DMS79 treated with DMSO at 0.1 percent for 48 hours (cell line): Measurements from ENCODE around the gene GAGE12E.
"Not testable (repeated sequence)": the region's sequence is repeated elsewhere in the genome, so short reads cannot be mapped to it uniquely, and the experiment has no call there.

Experiments used
- DNase-seq: peaks from one replicate; lab custom pipeline; 2025; lab: John Stamatoyannopoulos, UW

The GAGE12E gene, protein sequence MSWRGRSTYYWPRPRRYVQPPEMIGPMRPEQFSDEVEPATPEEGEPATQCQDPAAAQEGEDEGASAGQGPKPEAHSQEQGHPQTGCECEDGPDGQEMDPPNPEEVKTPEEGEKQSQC

DNA sequence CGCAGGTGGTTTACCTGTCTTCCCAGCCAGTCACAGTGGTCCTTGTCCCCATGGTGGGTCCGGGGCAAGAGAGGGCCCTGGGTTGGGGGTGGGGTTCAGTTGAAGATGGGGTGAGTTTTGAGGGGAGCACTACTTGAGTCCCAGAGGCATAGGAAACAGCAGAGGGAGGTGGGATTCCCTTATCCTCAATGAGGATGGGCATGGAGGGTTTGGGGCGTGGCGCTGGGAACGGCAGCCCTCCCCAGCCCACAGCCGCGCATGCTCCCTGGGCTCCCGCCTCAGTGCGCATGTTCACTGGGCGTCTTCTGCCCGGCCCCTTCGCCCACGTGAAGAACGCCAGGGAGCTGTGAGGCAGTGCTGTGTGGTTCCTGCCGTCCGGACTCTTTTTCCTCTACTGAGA, at the start of gene GAGE12E:
TSS of gene GAGE12E (plus strand) at position 301 of the 400 bp plus-strand sequence. CDS start 1,155 bp downstream, outside the sequence.
- DNase-seq: not testable (repeated sequence)

DNA sequence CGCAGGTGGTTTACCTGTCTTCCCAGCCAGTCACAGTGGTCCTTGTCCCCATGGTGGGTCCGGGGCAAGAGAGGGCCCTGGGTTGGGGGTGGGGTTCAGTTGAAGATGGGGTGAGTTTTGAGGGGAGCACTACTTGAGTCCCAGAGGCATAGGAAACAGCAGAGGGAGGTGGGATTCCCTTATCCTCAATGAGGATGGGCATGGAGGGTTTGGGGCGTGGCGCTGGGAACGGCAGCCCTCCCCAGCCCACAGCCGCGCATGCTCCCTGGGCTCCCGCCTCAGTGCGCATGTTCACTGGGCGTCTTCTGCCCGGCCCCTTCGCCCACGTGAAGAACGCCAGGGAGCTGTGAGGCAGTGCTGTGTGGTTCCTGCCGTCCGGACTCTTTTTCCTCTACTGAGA, 19.2 kb upstream of the GAGE12E start, which contains the start of gene GAGE12C:
TSS of gene GAGE12C (plus strand) at position 301 of the 400 bp plus-strand sequence. CDS start 1,155 bp downstream, outside the sequence.
- not testable (repeated sequence) for DNase-seq

DNA sequence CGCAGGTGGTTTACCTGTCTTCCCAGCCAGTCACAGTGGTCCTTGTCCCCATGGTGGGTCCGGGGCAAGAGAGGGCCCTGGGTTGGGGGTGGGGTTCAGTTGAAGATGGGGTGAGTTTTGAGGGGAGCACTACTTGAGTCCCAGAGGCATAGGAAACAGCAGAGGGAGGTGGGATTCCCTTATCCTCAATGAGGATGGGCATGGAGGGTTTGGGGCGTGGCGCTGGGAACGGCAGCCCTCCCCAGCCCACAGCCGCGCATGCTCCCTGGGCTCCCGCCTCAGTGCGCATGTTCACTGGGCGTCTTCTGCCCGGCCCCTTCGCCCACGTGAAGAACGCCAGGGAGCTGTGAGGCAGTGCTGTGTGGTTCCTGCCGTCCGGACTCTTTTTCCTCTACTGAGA, 9.7 kb upstream of the GAGE12E start, which contains the start of gene GAGE12D:
TSS of gene GAGE12D (plus strand) at position 301 of the 400 bp plus-strand sequence. CDS start 1,155 bp downstream, outside the sequence.
- DNase-seq: not testable (repeated sequence)

DNA sequence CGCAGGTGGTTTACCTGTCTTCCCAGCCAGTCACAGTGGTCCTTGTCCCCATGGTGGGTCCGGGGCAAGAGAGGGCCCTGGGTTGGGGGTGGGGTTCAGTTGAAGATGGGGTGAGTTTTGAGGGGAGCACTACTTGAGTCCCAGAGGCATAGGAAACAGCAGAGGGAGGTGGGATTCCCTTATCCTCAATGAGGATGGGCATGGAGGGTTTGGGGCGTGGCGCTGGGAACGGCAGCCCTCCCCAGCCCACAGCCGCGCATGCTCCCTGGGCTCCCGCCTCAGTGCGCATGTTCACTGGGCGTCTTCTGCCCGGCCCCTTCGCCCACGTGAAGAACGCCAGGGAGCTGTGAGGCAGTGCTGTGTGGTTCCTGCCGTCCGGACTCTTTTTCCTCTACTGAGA, 9.5 kb downstream of the GAGE12E start, which contains the start of gene GAGE12F:
TSS of gene GAGE12F (plus strand) at position 301 of the 400 bp plus-strand sequence. CDS start 1,155 bp downstream, outside the sequence.
- DNase-seq: not testable (repeated sequence)

DNA sequence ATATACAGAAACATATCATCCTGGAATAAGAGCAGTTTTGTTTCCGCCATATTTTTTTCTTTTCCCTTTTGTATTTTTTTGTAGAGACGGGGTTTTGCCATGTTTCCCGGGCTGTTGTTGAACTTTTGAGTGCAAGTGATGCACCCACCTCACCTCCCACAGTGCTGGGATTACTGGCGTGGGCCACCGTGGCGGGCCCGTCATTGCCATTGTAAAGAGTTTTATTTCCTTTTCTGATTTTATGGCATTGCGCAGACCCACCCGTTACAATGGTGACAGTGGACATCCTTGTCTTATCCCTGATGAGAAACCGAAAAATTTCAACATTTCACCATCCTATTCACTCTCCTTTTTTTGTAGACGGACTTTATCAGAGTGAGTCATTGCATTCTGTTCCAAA, 17.6 kb downstream of the GAGE12E start:
- not testable (repeated sequence) for DNase-seq

DNA sequence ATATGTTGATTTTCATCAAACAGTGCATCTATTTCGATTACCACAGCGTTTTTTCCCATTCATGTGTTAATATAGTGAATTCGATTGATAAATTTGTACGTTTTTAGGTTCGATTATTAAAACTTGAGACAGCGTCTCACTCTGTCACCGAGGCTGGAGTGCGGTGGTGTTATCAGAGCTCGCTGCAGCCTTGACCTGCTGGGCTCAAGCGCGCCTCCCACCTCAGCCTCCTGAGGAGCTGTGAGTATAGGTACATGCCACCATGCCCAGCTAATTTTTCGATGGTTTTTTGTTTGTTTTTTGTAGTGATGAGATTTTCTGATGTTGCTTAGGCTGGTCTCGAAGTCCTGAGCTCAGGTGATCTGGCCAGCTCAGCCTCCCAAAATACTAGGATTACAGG, 18.1 kb downstream of the GAGE12E start:
- DNase-seq: not testable (repeated sequence)

DNA sequence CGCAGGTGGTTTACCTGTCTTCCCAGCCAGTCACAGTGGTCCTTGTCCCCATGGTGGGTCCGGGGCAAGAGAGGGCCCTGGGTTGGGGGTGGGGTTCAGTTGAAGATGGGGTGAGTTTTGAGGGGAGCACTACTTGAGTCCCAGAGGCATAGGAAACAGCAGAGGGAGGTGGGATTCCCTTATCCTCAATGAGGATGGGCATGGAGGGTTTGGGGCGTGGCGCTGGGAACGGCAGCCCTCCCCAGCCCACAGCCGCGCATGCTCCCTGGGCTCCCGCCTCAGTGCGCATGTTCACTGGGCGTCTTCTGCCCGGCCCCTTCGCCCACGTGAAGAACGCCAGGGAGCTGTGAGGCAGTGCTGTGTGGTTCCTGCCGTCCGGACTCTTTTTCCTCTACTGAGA, 19.0 kb downstream of the GAGE12E start, which contains the start of gene GAGE12G:
TSS of gene GAGE12G (plus strand) at position 301 of the 400 bp plus-strand sequence. CDS start 1,155 bp downstream, outside the sequence.
- DNase-seq: not testable (repeated sequence)

DNA sequence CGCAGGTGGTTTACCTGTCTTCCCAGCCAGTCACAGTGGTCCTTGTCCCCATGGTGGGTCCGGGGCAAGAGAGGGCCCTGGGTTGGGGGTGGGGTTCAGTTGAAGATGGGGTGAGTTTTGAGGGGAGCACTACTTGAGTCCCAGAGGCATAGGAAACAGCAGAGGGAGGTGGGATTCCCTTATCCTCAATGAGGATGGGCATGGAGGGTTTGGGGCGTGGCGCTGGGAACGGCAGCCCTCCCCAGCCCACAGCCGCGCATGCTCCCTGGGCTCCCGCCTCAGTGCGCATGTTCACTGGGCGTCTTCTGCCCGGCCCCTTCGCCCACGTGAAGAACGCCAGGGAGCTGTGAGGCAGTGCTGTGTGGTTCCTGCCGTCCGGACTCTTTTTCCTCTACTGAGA, 28.6 kb downstream of the GAGE12E start, which contains the start of gene GAGE12H:
TSS of gene GAGE12H (plus strand) at position 301 of the 400 bp plus-strand sequence. CDS start 1,155 bp downstream, outside the sequence.
- DNase-seq: not testable (repeated sequence)

DNA sequence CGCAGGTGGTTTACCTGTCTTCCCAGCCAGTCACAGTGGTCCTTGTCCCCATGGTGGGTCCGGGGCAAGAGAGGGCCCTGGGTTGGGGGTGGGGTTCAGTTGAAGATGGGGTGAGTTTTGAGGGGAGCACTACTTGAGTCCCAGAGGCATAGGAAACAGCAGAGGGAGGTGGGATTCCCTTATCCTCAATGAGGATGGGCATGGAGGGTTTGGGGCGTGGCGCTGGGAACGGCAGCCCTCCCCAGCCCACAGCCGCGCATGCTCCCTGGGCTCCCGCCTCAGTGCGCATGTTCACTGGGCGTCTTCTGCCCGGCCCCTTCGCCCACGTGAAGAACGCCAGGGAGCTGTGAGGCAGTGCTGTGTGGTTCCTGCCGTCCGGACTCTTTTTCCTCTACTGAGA, 38.1 kb downstream of the GAGE12E start, which contains the start of gene GAGE2A:
TSS of gene GAGE2A (plus strand) at position 301 of the 400 bp plus-strand sequence. CDS start 1,155 bp downstream, outside the sequence.
- DNase-seq: not testable (repeated sequence)

DNA sequence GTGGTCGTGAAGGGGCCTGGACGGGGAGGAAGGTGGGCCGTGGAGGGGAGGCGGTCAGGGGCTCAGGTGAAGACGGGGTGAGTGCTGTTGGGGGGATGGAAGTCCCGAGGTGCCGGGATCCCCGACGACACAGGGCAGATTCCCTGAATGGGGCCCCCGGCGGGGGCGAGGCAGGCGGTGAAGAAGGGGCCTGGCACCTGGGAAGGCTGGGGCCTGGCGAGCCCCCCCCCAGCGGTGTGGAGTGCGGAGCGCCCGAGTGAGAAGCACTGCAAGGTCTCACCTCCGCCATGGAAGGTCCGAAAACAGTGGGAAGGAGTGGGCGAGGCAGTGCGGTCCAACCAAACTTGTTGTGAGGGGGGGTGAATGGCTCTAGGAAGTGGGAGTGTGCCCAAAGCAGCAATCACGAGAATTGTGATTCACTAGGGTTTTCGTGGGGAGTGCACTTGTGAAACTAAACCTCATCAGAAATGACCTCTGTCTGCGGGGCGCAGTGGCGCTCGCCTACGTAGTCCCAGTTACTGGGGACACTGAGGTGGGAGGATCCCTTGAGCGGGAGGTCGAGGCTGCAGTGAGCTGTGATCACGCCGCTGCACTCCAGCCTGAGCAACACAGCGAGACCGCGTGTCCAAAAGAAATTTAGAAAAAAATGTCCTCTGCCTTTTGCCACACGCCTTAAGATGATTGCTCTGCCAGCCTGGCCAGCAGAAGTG, 38.8 kb downstream of the GAGE12E start:
- not testable (repeated sequence) for DNase-seq

DNA sequence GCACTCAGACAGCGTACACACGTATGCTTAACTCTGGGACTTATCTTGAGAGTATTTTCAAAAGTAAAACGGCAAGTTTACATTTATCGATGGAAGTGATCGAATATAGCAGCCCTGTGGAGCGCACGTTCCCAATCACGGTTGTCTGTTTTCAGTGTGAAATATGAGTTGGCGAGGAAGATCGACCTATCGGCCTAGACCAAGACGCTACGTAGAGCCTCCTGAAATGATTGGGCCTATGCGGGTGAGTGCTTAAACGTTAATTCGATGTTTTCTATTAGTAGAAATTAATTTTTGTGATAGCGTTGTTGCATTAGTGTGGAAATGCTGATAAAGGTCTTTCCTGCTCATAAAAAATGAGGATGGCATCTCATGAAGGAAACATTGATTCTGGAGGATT, 39.4 kb downstream of the GAGE12E start:
- DNase-seq: not testable (repeated sequence)

DNA sequence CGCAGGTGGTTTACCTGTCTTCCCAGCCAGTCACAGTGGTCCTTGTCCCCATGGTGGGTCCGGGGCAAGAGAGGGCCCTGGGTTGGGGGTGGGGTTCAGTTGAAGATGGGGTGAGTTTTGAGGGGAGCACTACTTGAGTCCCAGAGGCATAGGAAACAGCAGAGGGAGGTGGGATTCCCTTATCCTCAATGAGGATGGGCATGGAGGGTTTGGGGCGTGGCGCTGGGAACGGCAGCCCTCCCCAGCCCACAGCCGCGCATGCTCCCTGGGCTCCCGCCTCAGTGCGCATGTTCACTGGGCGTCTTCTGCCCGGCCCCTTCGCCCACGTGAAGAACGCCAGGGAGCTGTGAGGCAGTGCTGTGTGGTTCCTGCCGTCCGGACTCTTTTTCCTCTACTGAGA, 47.6 kb downstream of the GAGE12E start, which contains the start of gene GAGE1:
TSS of gene GAGE1 (plus strand) at position 301 of the 400 bp plus-strand sequence. CDS start 1,155 bp downstream, outside the sequence.
- DNase-seq: not testable (repeated sequence)
